Panc1 (cell line): ENCODE results near the gene MRPL39. TPM values are rescaled to one million over a fixed set of nuclear protein-coding genes. Genes with fewer than 3 reads are reported as not detected.

ENCODE experiments used
- ATAC-seq: fragments of 200-7000 bp; cut with Tn5 transposase; 2 replicates; pipeline ENCODE4 v1.9.1; 2020; ENCODE audit warnings: mild to moderate bottlenecking, moderate library complexity
- BruUV-seq: library from RNA; stranded (reverse); fragments of 400-500 nt; replicated peaks from 2 replicates; lab custom pipeline; 2021; lab: Mats Ljungman, UMichigan
- CTCF ChIA-PET: fragments of 300-600 bp; sonication (Branson Sonifier 250); formaldehyde crosslinking; loops from one replicate; lab custom pipeline; 2022; ENCODE audit warnings: antibody characterized with exemption; lab: Charles Lee
- POLR2A ChIA-PET: fragments of 300-600 bp; sonication (Branson Sonifier 250); formaldehyde crosslinking; loops from one replicate; lab custom pipeline; 2022; ENCODE audit warnings: antibody characterized with exemption; lab: Charles Lee
- DNase-seq: peaks from one replicate; pipeline ENCODE4 v3.0.0-alpha.2; 2010; ENCODE audit warnings: low read depth, low spot score
- H3K27ac ChIP-seq: 2 replicates; pipeline ENCODE4 v1.5.1; 2011; ENCODE audit warnings: mild to moderate bottlenecking, low read length, inconsistent platforms
- H3K27me3 ChIP-seq: fragments of 200-500 bp; sonication (Bioruptor generic); 2 replicates; pipeline ENCODE4 v1.6.0; 2014; ENCODE audit warnings: low read length, inconsistent platforms; ENCODE audit not compliant: control insufficient read depth, insufficient read depth
- H3K36me3 ChIP-seq: fragments of 200-500 bp; sonication (Bioruptor generic); 2 replicates; pipeline ENCODE4 v1.5.1; 2014; ENCODE audit warnings: inconsistent platforms, mild to moderate bottlenecking, low read length, moderate library complexity; ENCODE audit not compliant: control insufficient read depth, insufficient read depth
- H3K4me1 ChIP-seq: 2 replicates; pipeline ENCODE4 v1.5.1; 2011; ENCODE audit warnings: inconsistent platforms, mild to moderate bottlenecking, low read length, moderate library complexity; ENCODE audit not compliant: control insufficient read depth, insufficient read depth
- H3K4me3 ChIP-seq, 2 experiments: 2 replicates each; pipeline ENCODE4 v1.5.1; 2011 to 2012; ENCODE audit warnings: low read depth in 2 of 2, low read length in 2 of 2, mild to moderate bottlenecking in 2 of 2, inconsistent platforms in 1 of 2, moderate library complexity in 1 of 2
- H3K9me3 ChIP-seq: fragments of 200-500 bp; sonication (Bioruptor generic); 2 replicates; pipeline ENCODE4 v1.5.1; 2014; ENCODE audit warnings: low read depth, mild to moderate bottlenecking, inconsistent platforms, low read length, moderate library complexity; ENCODE audit not compliant: control insufficient read depth, insufficient read depth
- POLR2AphosphoS5 ChIP-seq: IDR thresholded peaks from 2 replicates; pipeline ENCODE4 v1.6.1; 2012; ENCODE audit warnings: mild to moderate bottlenecking, low read depth, low read length, moderate library complexity
- SIN3A ChIP-seq: IDR thresholded peaks from 2 replicates; pipeline ENCODE4 v1.6.1; 2012; ENCODE audit warnings: low read depth, mild to moderate bottlenecking, low read length, moderate library complexity, borderline replicate concordance; ENCODE audit not compliant: insufficient read depth
- TCF7L2 ChIP-seq: IDR thresholded peaks from 2 replicates; pipeline ENCODE4 v1.6.1; 2011; ENCODE audit warnings: mild to moderate bottlenecking, low read depth, low read length, inconsistent platforms
- in situ Hi-C: cut with HindIII; loops from 2 replicates; pipeline ENCODE4 v1.10.0; 2016; ENCODE audit warnings: low sequenced_read_pairs, low pct_unique_long_range_greater_than_20kb
- intact Hi-C: fragments of 100-400 bp; cut with micrococcal nuclease; formaldehyde crosslinking; loops from one replicate; pipeline ENCODE4 v1.10.0; 2022; ENCODE audit not compliant: unreplicated experiment
- total RNA-seq: library from RNA; stranded (reverse); gene quantifications from one replicate; pipeline ENCODE4 v1.2.1, GENCODE V29; 2021; ENCODE audit not compliant: unreplicated experiment
- TF ChIP-seq, protein P1 (sequence below): fragments of 450-650 bp; IDR thresholded peaks from 2 replicates; pipeline ENCODE4 v1.5.1; 2017; ENCODE audit warnings: mild to moderate bottlenecking
- TF ChIP-seq, protein P2 (sequence below), 2 experiments: IDR thresholded peaks; 2 replicates each; pipeline ENCODE4 v1.6.1; 2011 to 2012; ENCODE audit warnings: low read depth in 2 of 2, control low read depth in 1 of 2, low read length in 1 of 2, mild to moderate bottlenecking in 1 of 2, moderate library complexity in 1 of 2; ENCODE audit not compliant: insufficient read depth in 1 of 2

The MRPL39 gene
- total RNA-seq, 1 experiment from 2014 or later: 24.7 TPM

DNA sequence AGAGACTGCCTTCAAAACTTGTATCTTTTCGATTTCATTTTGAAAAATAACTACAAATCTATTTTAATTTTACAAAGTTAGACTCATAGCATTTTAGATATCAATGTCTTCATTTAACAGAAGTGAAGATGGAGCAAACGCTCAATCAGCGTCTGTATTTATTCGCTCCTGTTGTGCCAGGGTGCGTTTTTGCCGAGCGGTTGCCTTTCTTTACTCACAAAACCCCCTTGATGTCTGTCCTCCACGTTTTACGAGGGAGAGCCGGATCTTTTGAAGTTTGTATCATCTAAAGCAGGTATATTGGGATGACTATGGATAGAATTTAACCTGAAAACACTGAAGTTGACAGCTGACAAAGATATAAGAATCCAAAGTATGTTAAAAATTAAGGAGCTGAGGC lies 44.6 kb downstream of the MRPL39 start:
- CTCF ChIA-PET: no interaction called here

DNA sequence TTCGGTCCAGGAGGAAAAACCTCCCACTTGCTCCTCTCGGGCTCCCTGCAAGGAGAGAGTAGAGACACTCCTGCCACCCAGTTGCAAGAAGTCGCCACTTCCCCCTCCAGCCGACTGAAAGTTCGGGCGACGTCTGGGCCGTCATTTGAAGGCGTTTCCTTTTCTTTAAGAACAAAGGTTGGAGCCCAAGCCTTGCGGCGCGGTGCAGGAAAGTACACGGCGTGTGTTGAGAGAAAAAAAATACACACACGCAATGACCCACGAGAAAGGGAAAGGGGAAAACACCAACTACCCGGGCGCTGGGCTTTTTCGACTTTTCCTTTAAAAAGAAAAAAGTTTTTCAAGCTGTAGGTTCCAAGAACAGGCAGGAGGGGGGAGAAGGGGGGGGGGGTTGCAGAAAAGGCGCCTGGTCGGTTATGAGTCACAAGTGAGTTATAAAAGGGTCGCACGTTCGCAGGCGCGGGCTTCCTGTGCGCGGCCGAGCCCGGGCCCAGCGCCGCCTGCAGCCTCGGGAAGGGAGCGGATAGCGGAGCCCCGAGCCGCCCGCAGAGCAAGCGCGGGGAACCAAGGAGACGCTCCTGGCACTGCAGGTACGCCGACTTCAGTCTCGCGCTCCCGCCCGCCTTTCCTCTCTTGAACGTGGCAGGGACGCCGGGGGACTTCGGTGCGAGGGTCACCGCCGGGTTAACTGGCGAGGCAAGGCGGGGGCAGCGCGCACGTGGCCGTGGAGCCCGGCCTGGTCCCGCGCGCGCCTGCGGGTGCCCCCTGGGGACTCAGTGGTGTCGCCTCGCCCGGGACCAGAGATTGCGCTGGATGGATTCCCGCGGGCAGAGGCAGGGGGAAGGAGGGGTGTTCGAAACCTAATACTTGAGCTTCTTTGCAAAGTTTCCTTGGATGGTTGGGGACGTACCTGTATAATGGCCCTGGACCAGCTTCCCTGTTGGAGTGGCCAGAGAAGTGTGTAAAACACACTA lies 45.3 kb downstream of the MRPL39 start:
- DNase-seq: no peak
- no peaks in the 10 kb centered on the region for H3K9me3 ChIP-seq
- TF ChIP-seq, protein P1, sequence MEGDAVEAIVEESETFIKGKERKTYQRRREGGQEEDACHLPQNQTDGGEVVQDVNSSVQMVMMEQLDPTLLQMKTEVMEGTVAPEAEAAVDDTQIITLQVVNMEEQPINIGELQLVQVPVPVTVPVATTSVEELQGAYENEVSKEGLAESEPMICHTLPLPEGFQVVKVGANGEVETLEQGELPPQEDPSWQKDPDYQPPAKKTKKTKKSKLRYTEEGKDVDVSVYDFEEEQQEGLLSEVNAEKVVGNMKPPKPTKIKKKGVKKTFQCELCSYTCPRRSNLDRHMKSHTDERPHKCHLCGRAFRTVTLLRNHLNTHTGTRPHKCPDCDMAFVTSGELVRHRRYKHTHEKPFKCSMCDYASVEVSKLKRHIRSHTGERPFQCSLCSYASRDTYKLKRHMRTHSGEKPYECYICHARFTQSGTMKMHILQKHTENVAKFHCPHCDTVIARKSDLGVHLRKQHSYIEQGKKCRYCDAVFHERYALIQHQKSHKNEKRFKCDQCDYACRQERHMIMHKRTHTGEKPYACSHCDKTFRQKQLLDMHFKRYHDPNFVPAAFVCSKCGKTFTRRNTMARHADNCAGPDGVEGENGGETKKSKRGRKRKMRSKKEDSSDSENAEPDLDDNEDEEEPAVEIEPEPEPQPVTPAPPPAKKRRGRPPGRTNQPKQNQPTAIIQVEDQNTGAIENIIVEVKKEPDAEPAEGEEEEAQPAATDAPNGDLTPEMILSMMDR: peak; percentile 31
- TF ChIP-seq POLR2AphosphoS5: no peak
- intact Hi-C loops (loop anchor here (10.0 kb wide), 1 partner anchor 137 kb away; no protein-coding TSS in a partner anchor), in situ Hi-C loops (no loop called here)
- ChIA-PET POLR2A (no interaction called here), CTCF (no interaction called here)
- ATAC-seq: peak; percentile 91
- BruUV-seq: no TSS peak
- H3K4me3 ChIP-seq: peak overlapping the region; percentile 34 to 48
- no peaks in the 10 kb centered on the region for H3K27me3 ChIP-seq
- H3K36me3 ChIP-seq: no peaks in the 10 kb centered on the region
- 0 out of 2 replicates have a peak, but pooled peaks cover 2% of the 10 kb centered on the region for H3K4me1 ChIP-seq
- H3K27ac ChIP-seq: no peak overlapping the region

More for the DNA sequence above, 44.6 kb downstream of the MRPL39 start:
- POLR2A ChIA-PET: no interaction called here
- no peaks in the 10 kb centered on the region for H3K27me3 ChIP-seq
- ATAC-seq: no peak
- intact Hi-C loops: loop anchor here (10.0 kb wide), 1 partner anchor 138 kb away; no protein-coding TSS in a partner anchor
- 0 out of 2 replicates have a peak, but pooled peaks cover 2% of the 10 kb centered on the region for H3K4me1 ChIP-seq
- no peak for DNase-seq
- H3K4me3 ChIP-seq: peak overlapping the region; percentile 34 to 48
- TF ChIP-seq POLR2AphosphoS5 (no peak), TCF7L2 (no peak), SIN3A (no peak)
- TF ChIP-seq, protein P2, sequence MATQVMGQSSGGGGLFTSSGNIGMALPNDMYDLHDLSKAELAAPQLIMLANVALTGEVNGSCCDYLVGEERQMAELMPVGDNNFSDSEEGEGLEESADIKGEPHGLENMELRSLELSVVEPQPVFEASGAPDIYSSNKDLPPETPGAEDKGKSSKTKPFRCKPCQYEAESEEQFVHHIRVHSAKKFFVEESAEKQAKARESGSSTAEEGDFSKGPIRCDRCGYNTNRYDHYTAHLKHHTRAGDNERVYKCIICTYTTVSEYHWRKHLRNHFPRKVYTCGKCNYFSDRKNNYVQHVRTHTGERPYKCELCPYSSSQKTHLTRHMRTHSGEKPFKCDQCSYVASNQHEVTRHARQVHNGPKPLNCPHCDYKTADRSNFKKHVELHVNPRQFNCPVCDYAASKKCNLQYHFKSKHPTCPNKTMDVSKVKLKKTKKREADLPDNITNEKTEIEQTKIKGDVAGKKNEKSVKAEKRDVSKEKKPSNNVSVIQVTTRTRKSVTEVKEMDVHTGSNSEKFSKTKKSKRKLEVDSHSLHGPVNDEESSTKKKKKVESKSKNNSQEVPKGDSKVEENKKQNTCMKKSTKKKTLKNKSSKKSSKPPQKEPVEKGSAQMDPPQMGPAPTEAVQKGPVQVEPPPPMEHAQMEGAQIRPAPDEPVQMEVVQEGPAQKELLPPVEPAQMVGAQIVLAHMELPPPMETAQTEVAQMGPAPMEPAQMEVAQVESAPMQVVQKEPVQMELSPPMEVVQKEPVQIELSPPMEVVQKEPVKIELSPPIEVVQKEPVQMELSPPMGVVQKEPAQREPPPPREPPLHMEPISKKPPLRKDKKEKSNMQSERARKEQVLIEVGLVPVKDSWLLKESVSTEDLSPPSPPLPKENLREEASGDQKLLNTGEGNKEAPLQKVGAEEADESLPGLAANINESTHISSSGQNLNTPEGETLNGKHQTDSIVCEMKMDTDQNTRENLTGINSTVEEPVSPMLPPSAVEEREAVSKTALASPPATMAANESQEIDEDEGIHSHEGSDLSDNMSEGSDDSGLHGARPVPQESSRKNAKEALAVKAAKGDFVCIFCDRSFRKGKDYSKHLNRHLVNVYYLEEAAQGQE (IDR thresholded peaks at IDR 0.05; ENCODE audit: insufficient read depth in 1 of 2, low read depth in 2 of 2, low read length in 1 of 2): no peak
- TF ChIP-seq, protein P1: no peak
- BruUV-seq: no TSS peak
- no peaks in the 10 kb centered on the region for H3K36me3 ChIP-seq
- H3K27ac ChIP-seq: no peak overlapping the region
- no peaks in the 10 kb centered on the region for H3K9me3 ChIP-seq
- in situ Hi-C loops: no loop called here
